Left lobe of liver (tissue), 2 donors: Measurements from ENCODE around the gene PLEKHA7. TPM values are rescaled to one million over a fixed set of nuclear protein-coding genes. Genes with fewer than 3 reads are reported as not detected.

ENCODE experiments used
- ATAC-seq: fragments of 200-7000 bp; cut with Tn5 transposase; one replicate; pipeline ENCODE4 v1.9.1; 2020; ENCODE audit warnings: mild to moderate bottlenecking, moderate library complexity
- DNase-seq: peaks from one replicate; pipeline ENCODE4 v3.0.0-alpha.2; 2020; ENCODE audit warnings: low spot score
- total RNA-seq: library from RNA; stranded (reverse); gene quantifications from one replicate; pipeline ENCODE4 v1.2.1, GENCODE V29; 2021
- donor health status: DM: no; HTN: no; CAD: no; lungs with moderate emphysema.
- donor health status: DM: no; HTN: yes; CAD: no.

PLEKHA7 gene
- total RNA-seq, 1 donor from 2014 or later, result 25.8 TPM

DNA sequence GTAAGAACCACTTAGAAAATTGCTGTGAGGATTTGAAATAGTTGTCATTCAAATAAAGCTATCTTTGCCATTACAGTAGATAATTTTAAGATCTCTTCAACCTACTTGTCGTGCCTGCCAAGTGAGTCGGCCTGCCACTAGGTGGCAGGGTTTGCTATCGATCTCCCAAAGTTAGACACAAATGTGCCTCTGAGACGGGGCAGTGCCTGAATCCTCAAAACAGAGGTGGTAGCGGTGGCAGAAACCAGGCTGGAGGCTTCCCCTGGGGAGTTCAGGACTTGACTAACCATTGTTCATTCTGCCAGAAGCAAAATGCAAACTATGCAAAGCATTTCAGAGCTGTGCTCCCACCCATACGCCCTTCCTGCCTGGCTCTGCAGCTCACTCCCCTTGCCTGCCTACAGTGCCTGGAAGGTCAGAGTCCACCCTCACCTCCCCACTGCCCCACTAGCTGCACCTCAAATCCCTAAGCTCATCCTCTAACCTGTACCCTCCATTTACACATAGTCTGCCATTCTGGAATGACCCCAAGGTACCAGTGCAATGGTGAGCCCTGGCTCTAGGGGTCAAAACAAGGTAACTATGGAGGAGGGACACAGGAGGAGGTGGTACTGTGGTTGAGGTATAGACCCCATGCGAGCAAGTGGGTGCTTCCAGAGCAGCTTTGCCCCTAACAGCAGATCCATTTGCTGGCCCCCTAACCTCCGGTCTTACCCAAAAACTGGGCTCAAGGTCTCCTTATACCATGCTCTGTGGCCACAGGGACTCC lies 193.7 kb downstream of the PLEKHA7 start:
- DNase-seq, result peak; percentile 77
- ATAC-seq, result peak; percentile 89

DNA sequence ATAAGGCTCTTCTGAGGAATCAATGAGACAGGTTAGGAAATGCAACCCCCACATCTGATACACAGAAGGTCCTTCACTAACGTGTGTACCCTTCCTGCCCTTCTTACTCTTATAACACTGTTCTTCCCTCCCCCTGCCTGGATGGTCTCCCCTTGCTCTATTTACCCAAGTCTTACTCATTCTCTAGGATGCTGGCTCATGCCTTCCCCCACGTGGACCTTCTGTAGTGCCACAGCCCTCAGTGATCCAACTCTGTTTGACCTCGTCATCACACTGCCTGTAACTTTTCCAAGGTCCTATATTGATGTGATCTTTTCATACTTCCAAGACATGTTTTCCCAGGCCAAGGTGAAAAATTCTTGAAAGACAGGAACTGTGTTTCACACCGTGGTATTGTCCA lies 195.9 kb downstream of the PLEKHA7 start:
- DNase-seq (no peak), ATAC-seq (no peak)

DNA sequence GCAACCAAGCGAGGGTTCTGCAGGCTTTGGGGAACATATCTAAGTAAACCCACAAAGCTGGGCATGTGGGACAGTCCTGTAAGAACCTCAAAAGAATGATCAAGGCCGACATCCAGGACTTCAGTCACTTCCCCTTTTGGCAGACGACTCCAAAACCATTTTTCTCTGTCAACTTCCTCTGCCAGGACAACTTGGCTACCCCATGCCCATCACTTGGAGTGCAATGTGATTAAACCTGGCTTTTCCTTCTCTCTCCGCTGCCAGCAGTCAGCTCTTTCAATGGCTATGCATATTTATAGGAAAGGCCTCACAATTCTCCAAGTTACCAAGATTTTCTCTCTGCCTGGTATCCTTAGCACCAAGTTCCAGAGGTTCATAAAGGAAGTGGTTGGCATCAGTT lies 196.9 kb downstream of the PLEKHA7 start:
- DNase-seq, result no peak
- no peak for ATAC-seq

DNA sequence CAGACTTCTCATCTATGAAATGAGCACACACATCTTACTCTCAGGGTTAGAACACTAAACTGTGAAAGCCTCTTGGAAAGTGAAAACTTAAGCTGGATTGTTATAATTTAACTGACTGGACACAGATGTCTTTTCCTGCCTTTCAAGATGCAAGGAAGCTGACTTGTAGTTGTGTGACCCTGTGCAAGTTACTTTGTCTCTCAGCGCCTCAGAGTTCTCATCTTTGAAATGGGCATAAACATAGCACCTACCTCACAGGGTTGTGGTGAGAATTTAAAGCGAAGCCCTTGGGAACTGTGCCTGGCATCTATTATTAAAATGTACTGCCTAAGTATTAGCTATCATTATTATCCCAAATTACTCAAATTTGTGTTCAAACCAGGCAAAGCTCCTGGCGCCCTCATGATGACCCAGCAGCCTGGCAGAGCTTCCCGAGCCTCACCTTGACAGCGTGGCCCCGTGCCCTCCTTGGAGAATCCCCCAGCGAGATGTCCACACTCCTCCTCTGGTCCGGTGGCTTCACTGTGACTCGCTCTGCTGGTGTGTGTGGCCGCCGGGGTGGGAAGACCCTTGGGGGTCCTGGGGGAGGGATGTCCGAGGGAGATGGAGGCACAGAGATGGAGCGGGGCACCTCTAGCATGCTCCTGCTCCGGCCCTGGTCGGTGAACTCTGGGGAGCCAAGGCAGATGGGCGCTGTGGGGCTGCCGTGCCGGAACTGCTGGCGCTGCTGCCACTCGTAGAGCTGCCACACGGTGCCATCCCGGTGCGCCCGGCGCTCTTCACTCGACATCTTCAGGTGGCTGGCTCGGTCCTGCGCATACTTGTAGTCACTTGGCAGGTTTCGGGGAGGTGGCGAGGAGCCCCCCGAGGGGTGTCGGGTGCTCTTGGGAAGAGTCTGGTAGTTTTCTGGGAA lies 197.6 kb downstream of the PLEKHA7 start:
- no peak for ATAC-seq

DNA sequence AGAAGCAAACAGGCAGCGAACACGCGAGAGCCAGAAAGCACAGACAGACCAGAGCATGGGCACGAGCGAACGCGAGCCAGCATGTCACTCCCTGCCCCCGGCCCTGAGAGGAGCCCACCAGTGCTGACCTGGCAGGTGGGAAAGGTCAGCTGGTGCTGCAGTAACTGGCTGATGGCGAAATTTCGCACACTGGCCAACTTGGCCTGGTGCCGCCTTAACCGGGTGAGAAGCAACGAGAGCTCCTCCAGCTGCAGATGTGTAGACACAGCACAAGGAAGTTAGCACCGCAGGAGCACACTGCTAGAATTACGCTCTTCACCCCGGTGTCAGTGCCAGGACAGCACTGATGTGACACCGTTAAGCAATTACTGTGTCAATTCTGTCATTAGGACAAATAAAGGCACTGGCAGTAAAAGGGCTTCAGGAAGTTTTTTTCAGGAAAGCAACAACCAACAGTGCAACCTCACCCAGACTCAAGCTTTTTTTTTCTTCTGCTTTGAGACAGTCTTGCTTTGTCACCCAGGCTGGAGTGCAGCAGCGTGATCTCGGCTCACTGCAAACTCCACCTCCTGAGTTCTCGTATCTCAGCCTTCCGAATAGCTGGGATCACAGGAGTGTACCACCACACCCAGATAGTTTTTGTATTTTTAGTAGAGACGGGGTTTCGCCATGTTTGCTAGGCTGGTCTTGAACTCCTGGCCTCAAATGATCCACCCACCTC lies 199.0 kb downstream of the PLEKHA7 start:
- ATAC-seq (peak; percentile 84), DNase-seq (peak; percentile 92)

More for the DNA sequence above, 197.6 kb downstream of the PLEKHA7 start:
- no peak for DNase-seq

DNA sequence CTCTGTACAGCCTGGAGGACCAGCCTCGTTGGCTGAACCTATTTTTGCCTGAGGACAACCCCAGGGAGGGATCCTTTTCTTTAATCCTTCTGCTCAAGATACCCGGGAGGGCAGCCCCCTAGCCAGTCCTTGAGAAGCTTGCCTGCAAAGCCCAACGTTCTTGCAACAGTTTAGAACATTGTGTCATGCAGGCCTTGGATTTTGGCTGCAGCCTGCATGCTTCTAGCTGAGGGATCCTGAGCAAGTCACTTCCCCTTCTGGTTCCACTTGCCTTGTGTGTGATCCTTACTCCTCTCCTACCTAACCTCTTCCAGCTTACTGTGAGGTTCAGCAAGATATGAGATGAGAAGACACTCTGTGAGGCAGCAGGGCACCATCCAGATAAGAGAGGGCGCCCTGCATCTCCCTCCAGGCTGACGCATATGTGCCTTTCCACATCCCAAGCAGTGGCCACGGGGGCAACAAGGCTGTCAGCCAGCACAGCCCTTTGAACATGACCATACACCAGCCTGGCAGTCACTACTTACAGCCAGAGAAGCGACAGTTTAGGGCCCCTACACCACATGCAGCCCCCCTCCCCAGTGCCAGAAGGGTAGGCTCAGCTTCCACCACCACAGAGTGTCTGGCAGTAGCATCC lies 199.7 kb downstream of the PLEKHA7 start:
- no peak for DNase-seq
- peak; percentile 6 for ATAC-seq

DNA sequence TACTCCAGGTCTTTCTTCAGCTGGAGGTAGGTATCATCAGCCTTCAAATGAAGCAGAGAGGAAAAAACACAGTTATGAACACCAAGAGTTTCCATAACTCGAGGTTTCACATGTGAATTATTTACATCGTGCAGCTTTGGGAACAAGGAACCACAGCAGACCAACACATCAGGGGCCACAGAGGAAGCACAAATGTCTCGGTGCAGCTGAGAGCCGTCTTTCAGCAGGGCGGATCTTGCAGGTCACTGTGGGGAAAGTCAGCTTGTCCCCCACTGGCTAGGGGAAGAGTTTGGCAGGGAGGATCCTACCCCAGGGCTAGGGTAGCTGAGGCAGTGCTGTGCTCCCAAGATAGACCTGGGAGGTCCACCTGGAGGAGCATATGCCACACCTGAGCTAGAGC lies 201.1 kb downstream of the PLEKHA7 start:
- DNase-seq (no peak), ATAC-seq (no peak)

DNA sequence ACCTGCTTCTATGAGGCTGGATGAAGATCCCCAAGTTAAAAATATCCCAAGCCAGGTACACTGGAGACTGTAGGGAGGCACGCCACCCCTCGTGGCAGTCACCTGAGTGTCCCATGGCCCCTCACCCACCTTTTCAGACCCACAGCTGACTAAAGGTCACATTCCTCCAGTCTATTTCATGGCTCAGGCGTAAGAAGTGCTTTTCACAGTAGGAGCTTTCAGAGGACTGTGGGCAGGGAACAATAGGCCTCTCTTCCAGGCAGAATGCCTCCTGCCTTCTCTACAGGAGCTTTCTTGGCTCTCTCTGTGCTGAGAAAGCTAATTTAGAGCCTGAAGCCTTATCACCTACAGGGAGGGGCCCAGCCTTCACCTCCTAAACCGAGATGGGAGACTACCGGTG lies 201.9 kb downstream of the PLEKHA7 start:
- DNase-seq (no peak), ATAC-seq (no peak)

DNA sequence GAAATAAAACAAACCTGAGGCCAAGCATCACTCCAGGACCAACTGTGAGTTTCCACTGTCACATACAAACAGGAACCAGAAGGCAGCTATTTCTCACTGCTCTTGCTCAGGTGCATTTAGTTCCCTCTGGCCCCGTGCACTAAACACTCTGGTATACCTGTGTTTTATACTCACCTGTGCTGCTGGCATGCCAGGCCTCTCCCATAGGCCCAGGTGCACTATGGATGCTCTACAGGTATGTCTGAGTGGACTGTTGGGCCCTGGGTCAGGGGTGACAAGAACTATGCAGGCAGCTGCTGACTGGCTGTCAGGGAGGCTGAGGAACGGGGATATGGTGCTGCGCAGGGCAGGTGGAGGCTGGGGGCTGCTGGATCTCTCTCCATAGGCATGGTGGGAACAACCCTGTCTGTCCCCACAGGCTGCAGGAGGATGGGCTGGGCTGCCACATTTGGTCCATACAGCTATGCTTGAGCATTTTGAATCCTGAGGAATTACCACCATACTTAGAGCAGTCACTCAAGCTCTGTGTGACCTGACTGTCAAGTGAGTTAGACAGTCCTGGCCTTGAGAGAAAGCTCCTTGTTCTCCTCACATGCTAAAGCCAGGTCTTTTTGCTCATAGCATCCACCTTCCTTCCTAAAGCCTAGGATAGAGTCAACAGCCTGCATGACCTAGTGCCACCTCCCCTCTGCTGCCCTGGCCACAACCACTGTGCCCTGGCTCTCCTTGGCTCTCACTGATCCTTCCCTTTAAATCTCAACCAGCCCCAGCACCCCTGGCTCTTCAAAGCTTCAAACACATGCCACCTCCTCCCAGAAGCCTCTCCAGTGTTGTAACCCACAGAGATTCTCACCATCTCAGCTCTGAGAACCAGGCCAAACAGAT lies 202.8 kb downstream of the PLEKHA7 start:
- no peak for ATAC-seq
- DNase-seq, result no peak

DNA sequence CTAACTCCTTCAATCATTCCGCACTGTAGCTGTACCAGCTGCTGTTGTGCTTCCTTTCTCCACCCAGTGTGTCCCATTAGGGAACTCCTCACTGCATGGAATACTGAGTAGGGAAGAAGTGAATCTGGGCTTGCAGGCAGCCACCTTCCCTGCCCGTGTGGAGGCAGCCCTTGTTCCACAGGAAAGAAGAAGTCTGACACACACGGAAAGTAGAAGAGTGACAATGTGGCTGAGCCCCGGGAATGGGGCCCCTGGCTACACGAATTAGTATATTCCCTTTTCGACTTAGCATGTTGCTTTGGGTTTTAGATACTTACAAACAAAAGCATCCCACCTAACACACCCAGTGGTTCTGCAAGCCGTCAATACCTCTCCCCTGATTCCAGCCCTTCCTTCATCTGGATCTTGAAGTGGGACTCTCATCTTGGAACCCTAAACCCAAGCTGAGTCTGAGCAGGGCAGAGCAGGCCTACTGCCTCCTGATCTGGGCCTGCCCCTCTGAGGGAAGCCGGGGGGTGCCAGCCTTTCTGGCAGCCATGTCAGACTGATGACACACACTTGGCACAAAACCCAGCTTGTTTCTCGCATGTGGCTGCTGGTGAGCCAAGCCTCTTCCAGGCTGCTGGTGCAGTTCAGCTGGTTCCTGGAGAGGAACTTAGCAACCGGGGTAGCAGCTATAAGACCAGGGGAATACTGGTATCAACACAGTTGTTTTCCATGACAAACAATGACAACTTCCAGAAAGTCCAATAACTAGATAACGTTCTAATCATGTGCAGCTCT lies 204.1 kb downstream of the PLEKHA7 start:
- DNase-seq, result no peak
- ATAC-seq, result peak; percentile 32

DNA sequence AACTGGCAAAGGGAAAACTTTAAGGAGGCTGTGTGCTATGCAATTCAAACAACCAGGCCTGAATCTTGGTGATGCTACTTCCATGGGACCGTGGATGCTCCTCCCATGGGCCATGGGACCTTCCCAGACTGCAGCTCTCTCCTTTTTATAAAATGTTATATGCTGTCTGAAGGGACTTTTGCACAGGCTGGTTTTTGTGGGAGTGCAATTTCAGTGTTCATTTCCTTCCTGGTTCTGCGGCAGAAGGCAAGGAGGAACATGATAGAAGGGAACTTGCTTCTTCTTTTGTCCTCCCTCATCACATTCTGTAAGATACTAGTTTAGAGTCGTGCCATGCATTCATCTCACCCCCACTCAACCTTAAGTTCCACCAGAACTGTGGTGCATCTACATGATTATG lies 206.9 kb downstream of the PLEKHA7 start:
- no peak for ATAC-seq
- no peak for DNase-seq

DNA sequence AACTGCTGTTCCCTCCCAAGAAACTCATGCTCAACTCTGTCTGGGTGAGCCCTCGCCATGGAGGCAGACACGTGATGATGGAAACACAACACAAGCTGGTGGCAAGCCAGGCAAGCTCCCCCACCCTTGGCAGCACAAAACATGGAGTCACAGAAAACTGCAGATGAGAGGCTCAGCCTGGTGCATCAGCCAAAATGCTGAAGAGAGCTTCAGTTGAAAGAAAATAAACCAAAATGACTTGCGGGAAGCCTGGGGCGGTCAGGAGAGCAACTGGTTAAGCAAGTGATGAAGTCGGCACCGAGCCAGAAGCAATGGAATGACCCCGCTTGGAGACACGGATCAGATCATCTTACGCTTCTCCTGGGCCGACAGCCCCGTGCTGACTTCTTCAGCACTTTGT lies 207.4 kb downstream of the PLEKHA7 start:
- ATAC-seq (no peak), DNase-seq (no peak)

DNA sequence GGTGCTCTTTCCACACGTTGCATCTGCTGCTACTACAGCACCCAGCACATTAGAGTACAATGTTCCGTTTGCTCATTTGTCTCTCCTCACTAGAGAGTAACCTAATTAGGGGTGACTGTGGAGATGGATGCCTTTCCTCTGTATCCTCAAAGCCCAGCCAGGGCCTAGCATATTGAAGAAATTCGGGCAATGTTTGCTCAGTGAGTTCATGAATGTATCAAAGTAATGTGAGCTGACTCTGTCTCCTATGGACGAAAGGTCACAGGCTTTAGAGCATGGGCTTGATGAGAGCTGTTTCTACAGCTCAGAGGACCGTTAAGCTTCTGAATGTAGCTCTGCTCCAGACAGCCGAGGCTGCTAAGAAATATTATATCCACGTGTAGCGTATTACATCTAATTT lies 208.3 kb downstream of the PLEKHA7 start:
- DNase-seq (no peak), ATAC-seq (peak; percentile 30)

DNA sequence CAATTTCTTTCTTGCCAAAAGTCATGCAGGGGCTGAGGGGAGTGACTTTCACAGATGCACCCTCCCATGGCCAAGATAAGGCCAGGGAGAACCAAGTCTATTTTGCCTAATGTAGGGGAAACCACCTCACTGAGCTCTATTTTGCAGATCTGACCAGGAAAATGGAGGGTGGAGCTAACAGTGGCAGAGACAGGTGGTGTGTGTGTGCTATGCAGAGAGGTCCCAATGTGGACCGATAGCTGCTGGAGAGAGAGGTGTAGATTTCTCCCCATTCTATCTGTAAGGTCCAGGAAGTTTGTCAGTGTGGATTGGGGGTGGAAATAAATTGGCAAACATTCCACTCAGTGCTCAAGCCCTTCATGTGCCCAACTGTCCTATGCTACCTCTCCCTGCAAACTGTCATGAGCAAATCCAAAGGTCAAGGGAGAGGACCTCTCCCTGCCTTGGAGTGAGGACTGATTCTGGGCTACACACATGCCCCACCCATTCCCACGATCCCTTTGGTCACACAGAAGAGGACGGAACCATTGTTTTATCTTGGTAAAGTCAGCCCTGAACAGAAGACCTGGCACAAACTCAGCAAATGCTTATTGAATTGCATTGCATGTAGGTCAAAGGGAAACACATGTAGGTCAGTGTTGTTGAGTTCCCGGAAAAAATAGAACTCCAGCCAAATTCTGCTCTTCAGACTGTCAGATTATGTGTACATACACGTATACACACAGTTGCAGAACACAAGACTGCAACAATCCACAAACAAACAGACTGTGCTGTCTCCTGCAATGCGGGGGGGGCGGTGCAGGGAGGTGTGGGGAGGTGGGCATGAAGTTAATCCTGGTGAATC lies 209.9 kb downstream of the PLEKHA7 start:
- ATAC-seq (peak; percentile 84), DNase-seq (peak; percentile 80)

DNA sequence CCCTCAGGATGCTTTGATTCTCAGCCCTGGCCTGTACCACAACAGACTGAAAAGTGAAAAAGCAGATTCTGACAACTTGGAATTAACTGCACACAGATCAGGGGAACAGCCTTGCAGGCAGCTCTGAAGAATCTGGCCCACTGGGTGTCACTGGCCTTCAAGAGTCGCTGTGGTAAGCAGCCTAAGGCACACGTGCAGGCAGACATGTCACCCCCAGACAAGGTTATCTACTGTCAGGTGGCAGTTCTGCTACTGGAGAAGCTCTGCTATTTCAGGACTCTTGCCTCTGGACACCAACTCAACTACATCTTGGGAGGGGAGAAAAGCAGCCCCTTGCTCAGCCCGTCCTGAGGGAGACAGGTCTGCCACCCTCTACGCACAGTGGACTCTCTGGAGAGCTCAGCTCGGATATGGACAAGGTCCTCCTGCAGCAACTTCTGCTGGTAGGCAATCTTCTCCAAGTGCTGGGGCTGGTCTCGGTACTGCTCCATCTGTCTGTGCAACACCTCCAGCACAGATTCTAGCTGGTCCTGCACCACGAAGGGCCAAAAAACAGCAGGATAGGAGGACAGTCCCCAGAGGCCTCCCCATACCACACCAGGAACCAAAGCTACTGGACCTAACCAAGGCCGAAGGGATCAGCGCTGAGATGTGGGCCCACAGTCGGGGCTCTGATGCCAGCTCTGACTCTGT lies 212.8 kb downstream of the PLEKHA7 start:
- ATAC-seq (no peak), DNase-seq (no peak)

DNA sequence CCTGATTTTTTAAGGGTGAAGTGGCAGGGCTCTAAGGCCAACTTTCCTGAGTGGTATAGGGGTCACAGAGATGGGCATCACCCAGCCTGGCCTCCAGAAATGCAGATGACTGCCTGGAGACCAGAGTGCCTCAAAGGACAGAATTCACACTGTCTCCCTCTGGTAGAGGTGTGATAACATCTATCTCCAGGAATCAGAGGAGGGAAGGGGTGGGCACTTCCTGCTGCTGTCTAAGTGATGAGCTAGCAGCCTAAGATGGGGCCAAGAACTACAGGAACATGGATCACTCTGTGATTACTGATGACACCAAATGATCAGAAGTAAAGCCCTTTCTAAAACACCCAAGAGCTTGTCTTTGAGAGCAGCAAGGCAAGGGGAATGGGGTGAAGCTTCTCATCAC lies 213.8 kb downstream of the PLEKHA7 start:
- ATAC-seq (no peak), DNase-seq (no peak)

DNA sequence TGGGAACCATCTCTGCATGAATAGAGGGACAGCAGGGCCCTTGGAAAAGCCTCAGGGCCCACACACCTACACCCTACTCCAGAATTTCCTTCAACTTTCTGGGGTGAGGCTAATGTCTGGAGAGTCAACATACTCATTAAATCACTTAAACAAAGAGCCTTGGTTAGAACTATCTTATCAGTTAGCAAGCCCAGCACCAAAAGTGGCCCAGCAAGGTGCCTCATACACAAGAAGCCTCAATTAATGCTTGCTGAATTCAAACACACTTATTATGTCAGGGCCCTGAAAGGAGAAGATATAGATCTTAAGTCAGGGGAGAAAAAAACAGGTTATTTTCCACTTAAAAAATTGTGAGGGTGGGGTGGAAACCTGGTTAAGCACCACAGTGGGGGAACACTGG lies 214.3 kb downstream of the PLEKHA7 start:
- DNase-seq, result no peak

DNA sequence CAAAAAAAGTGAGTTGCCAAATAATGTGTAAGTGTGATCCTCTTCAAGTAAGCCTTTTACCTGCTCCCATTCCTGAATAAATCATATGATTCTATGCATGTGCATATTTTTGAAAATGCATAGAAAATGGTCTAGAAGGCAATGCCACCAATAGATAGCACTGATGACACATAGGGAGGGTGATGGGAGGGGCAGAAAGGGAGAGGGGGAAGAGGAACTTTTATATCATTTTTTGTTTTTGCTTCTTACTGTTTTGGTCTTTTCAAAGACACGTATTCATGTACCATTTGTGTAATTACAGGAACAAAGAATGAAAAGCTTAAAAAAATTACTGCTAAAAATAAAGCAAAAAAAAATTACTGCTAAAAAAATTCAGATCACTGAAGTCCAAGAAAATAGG lies 215.0 kb downstream of the PLEKHA7 start:
- no peak for DNase-seq
- ATAC-seq, result no peak

More for the DNA sequence above, 214.3 kb downstream of the PLEKHA7 start:
- no peak for ATAC-seq
